GM12891 (cell line): ENCODE data around the gene YPEL4.

Experiments
- POLR2A ChIP-seq: IDR thresholded peaks from 2 replicates; pipeline ENCODE4 v1.6.1; 2011; ENCODE audit warnings: low read depth, low read length, control low read depth
- POLR2AphosphoS5 ChIP-seq: IDR thresholded peaks from 2 replicates; pipeline ENCODE4 v1.6.1; 2011; ENCODE audit warnings: low read depth, low read length, control low read depth

- no peak for TF ChIP-seq POLR2AphosphoS5
- no peak for TF ChIP-seq POLR2A
Measured at GRCh38 chr11:57615308-57615707, 34.4 kb downstream of the YPEL4 start.
